Activated CD8-positive, alpha-beta T cell treated with anti-CD3 and anti-CD28 coated beads for 36 hours (primary cell): ENCODE results near the gene EGF. TPM values are rescaled to one million over a fixed set of nuclear protein-coding genes. Genes with fewer than 3 reads are reported as not detected.

Experiments
- ATAC-seq: fragments of 200-7000 bp; cut with Tn5 transposase; one replicate; pipeline ENCODE4 v1.10.0; 2021; ENCODE audit warnings: mild to moderate bottlenecking, moderate library complexity
- CTCF ChIA-PET: fragments of 350-600 bp; sonication (Branson Sonifier 250); formaldehyde crosslinking; loops from one replicate; lab custom pipeline; 2021; ENCODE audit warnings: antibody characterized with exemption; lab: Charles Lee
- POLR2A ChIA-PET: fragments of 350-600 bp; sonication (Branson Sonifier 250); formaldehyde crosslinking; loops from one replicate; lab custom pipeline; 2021; ENCODE audit warnings: antibody characterized with exemption; lab: Charles Lee
- DNase-seq: peaks from one replicate; pipeline ENCODE4 v3.0.0-alpha.2; 2020
- H3K27ac Mint-ChIP-seq: one replicate; pipeline ENCODE4 v1.8.0; 2021; ENCODE audit warnings: mild to moderate bottlenecking, mixed read lengths
- H3K27me3 Mint-ChIP-seq: one replicate; pipeline ENCODE4 v1.8.0; 2021; ENCODE audit warnings: mixed read lengths
- H3K36me3 Mint-ChIP-seq: one replicate; pipeline ENCODE4 v1.8.0; 2021; ENCODE audit warnings: low read depth, mixed read lengths
- H3K4me1 Mint-ChIP-seq: one replicate; pipeline ENCODE4 v1.8.0; 2021; ENCODE audit warnings: low read depth, mixed read lengths
- H3K4me3 Mint-ChIP-seq: one replicate; pipeline ENCODE4 v1.8.0; 2021; ENCODE audit warnings: mild to moderate bottlenecking, moderate library complexity, mixed read lengths
- H3K9me3 Mint-ChIP-seq: one replicate; pipeline ENCODE4 v1.8.0; 2021; ENCODE audit warnings: mixed read lengths
- intact Hi-C: fragments of 100-400 bp; cut with micrococcal nuclease; formaldehyde crosslinking; loops from one replicate; pipeline ENCODE4 v1.10.0; 2022
- total RNA-seq, 2 experiments: library from RNA; stranded (reverse); gene quantifications; one replicate each; pipeline ENCODE4 v1.2.3, GENCODE V29; 2021
- TF ChIP-seq, protein P1 (sequence below): fragments of 200-600 bp; IDR thresholded peaks from one replicate; pipeline ENCODE4 v1.8.0; 2022; ENCODE audit warnings: antibody characterized with exemption, mild to moderate bottlenecking

EGF gene
- total RNA-seq, 2 experiments from 2014 or later, result not detected

DNA sequence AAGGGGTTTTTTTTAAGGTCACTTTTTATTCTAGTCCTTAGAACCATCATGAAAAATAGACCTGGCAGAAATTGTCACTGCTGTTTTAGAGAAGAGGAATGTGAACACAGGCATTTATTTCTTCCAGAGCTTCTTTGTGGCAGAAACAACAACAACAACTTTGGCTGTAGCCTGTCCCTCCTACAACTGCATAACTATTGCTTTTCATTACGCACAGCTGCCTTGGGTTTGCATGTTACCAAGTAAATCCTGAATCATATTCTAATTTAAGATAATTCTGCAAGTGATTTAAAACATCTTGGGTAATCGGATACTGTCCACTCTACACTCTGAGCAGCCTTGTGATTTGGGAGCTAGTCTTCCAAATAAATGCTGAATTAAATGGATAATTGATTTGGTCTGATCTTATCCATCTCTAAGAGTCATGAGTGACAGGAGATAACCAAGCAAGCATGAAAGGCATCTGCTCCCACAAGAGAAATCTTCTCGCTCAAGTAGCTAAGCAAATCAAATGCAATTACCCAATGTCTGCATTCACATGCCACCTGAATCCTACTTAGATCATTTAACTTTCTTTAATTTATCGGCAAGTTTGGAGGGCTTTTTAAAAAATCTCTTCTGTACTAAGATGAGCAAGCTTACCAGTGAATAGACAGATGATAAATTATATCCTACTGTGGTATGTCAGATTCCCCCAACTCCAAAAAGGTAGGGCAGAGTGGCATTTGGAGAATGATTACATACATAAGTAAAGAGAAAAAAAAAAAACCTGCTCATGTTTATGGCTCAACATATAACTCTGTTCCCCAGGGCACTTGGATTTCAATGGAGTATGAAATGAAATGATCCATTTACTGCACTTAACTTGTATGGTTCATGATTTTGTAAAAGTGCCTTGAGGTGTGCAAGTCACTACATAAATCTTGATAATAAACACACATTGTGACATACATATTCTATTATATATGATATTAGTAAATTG lies 73.6 kb downstream of the EGF start:
- Mint-ChIP-seq H3K27ac (no peak overlapping the region), H3K9me3 (no peaks in the 10 kb centered on the region), H3K4me3 (no peak overlapping the region), H3K36me3 (no peaks in the 10 kb centered on the region), H3K27me3 (peaks cover 3% of the 10 kb centered on the region), H3K4me1 (peaks cover 4% of the 10 kb centered on the region)
- CTCF ChIA-PET, result no interaction called here
- POLR2A ChIA-PET, result no interaction called here
- intact Hi-C loops, result no loop called here
- DNase-seq (no peak), ATAC-seq (no peak)
- TF ChIP-seq, protein P1, sequence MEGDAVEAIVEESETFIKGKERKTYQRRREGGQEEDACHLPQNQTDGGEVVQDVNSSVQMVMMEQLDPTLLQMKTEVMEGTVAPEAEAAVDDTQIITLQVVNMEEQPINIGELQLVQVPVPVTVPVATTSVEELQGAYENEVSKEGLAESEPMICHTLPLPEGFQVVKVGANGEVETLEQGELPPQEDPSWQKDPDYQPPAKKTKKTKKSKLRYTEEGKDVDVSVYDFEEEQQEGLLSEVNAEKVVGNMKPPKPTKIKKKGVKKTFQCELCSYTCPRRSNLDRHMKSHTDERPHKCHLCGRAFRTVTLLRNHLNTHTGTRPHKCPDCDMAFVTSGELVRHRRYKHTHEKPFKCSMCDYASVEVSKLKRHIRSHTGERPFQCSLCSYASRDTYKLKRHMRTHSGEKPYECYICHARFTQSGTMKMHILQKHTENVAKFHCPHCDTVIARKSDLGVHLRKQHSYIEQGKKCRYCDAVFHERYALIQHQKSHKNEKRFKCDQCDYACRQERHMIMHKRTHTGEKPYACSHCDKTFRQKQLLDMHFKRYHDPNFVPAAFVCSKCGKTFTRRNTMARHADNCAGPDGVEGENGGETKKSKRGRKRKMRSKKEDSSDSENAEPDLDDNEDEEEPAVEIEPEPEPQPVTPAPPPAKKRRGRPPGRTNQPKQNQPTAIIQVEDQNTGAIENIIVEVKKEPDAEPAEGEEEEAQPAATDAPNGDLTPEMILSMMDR, result no peak

DNA sequence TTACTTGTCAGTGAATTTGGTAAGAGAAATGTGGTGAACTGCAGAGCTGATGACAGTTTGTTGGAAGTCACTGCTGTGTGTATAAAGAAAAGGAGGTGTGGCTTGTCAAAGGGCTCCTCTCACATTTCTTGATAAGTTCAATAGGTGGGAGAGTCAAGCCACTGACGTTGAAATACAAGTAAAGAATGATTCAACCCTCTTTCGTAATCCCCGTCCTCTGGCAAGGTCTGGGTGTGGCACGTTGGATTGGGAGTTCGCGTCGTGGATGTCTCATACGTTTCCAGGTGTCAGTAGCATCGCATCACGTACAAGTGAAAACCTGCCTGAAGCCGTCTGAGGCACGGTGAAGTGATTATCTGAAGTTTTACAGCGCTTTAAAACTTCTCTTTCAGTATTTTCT lies 76.4 kb downstream of the EGF start:
- ChIA-PET POLR2A (no interaction called here), CTCF (interaction anchor here (1.3 to 2.0 kb wide), 3 partner anchors 10 to 520 kb away, joined by 3 to 8 read pairs (median 3); no protein-coding TSS in a partner anchor)
- H3K4me3 Mint-ChIP-seq, result no peak overlapping the region
- H3K27me3 Mint-ChIP-seq, result peaks cover 4% of the 10 kb centered on the region
- H3K4me1 Mint-ChIP-seq, result peaks cover 4% of the 10 kb centered on the region
- ATAC-seq (no peak), DNase-seq (no peak)
- no peaks in the 10 kb centered on the region for H3K36me3 Mint-ChIP-seq
- intact Hi-C loops, result no loop called here
- H3K9me3 Mint-ChIP-seq, result no peaks in the 10 kb centered on the region
- H3K27ac Mint-ChIP-seq, result no peak overlapping the region
- TF ChIP-seq, protein P1, result no peak

DNA sequence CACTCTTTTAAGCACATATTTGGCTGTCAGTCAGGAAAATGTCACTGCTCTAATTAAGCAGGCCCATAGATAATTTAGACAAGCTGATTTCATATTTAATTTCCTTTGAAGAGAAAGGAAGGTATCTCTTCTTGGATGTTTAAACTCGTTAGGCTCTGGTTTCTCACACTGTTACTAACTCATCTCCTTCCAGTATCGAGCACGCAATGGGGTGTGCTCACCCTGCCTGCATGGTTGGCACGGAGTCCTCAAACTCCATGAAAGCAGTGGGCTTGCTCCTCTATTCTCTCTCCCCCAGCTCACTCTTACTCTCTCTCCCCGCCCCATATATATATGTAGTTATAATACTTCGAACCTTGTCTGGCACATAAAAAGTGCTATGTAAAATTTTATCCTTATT lies 76.9 kb downstream of the EGF start:
- Mint-ChIP-seq H3K27me3 (peaks cover 5% of the 10 kb centered on the region), H3K9me3 (no peaks in the 10 kb centered on the region), H3K4me1 (peaks cover 10% of the 10 kb centered on the region), H3K4me3 (no peak overlapping the region), H3K36me3 (no peaks in the 10 kb centered on the region), H3K27ac (no peak overlapping the region)
- DNase-seq, result no peak
- ChIA-PET POLR2A (no interaction called here), CTCF (interaction anchor here (1.3 to 2.0 kb wide), 3 partner anchors 10 to 520 kb away, joined by 3 to 8 read pairs (median 3); no protein-coding TSS in a partner anchor)
- TF ChIP-seq, protein P1, result no peak
- no peak for ATAC-seq
- intact Hi-C loops, result no loop called here

DNA sequence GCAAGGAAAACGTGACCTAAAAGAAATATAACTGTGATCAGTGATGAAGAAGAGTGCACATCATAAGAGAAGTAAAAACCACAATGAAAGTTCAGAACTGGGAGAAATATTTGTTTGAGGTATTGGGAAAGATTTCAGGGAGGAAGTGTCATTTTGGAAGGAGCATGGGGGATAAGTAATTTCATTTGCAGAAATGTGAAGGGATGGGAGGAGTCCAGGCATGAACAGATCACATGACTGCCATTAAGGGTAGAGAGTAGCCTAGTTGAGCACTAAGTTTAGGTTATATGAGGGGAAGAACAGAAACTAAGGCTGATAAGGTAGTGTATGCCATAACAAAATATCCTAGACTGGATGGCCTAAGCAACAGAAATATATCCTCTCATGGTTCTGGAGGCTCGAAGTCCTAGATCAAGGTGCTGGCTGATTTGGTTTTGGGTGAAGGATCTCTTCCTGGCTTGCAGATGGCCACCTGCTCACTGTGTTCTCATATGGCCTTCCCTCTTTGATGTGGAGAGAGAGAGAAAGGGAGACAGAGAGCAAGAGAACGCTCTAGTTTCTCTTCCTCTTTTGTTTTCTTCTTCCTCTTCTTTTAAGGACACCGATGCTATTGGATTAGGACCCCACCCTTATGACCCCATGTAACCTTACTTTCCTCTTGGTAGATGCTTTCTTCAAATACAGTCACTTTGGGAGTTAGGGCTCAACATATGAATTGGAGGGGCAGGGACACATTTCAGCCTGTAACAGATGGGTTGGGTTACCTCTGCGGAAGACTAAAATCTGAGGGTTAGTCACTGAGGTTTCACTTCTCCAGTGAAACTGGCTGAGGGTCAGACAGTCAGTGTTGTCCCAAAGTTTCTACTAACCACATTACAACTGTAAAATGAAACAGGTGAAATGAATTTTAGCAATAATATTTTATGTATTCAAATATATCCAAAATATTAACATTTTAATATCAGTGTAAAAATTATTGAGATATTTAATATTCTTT lies 77.9 kb downstream of the EGF start:
- ChIA-PET CTCF (interaction anchor here (1.0 to 2.0 kb wide), 3 partner anchors 9 to 519 kb away, joined by 3 to 8 read pairs (median 3); no protein-coding TSS in a partner anchor), POLR2A (no interaction called here)
- ATAC-seq (no peak), DNase-seq (no peak)
- Mint-ChIP-seq H3K27me3 (peaks cover 9% of the 10 kb centered on the region), H3K9me3 (no peaks in the 10 kb centered on the region), H3K27ac (no peak overlapping the region), H3K36me3 (no peaks in the 10 kb centered on the region), H3K4me3 (no peak overlapping the region), H3K4me1 (peaks cover 12% of the 10 kb centered on the region)
- TF ChIP-seq, protein P1, result no peak
- intact Hi-C loops, result no loop called here
